ENCODE data around the gene RABGEF1.
A peak's percentile ranks its signal among the peaks of the same experiment; 100 is the strongest.
"Not testable (repeated sequence)": the region's sequence is repeated elsewhere in the genome, so short reads cannot be mapped to it uniquely, and the experiment has no call there.

Gene RABGEF1

GRCh38 chr7:66739953-66740301 is 606 bp upstream of the RABGEF1 start:
- Histone ChIP-seq H2AFZ (ENCODE audit: low read depth, low read length) (0 out of 2 replicates have a peak overlapping the region, but pooled peaks have one; percentile 87), H3K27me3 (ENCODE audit: low read depth, low read length) (no peaks in the 10 kb centered on the region), H3K4me2 (ENCODE audit: low read length) (peak overlapping the region; percentile 96), H3K79me2 (ENCODE audit: low read length) (peaks cover 36% of the 10 kb centered on the region), H3K9me3 (ENCODE audit: insufficient read depth, low read length) (no peaks in the 10 kb centered on the region), H3K27ac (ENCODE audit: low read length) (peak overlapping the region; percentile 78), H3K9ac (ENCODE audit: low read length) (peak overlapping the region; percentile 77), H4K20me1 (ENCODE audit: insufficient read depth, low read length) (no peaks in the 10 kb centered on the region), H3K36me3 (replicated peaks; ENCODE audit: low read depth, low read length) (peaks cover 11% of the 10 kb centered on the region), H3K4me3 (ENCODE audit: low read length) (peak overlapping the region; percentile 86), H3K4me1 (ENCODE audit: low read length) (peaks cover 19% of the 10 kb centered on the region)
- TF ChIP-seq EZH2phosphoT487 (IDR thresholded peaks at IDR 0.05; ENCODE audit: low read depth), result no peak
- TF ChIP-seq CTCF (IDR thresholded peaks at IDR 0.05; ENCODE audit: low read depth, low read length), result no peak

- Histone ChIP-seq H3K4me3 (ENCODE audit: low read length) (peak overlapping the region; percentile 86), H3K4me1 (ENCODE audit: low read length) (peaks cover 14% of the 10 kb centered on the region), H3K79me2 (ENCODE audit: low read length) (peaks cover 36% of the 10 kb centered on the region), H3K4me2 (ENCODE audit: low read length) (peak overlapping the region; percentile 61), H3K27ac (ENCODE audit: low read length) (peak overlapping the region; percentile 20), H2AFZ (ENCODE audit: low read depth, low read length) (peak overlapping the region; percentile 87; the same call in 1 of the 2 replicates), H3K9ac (ENCODE audit: low read length) (peak overlapping the region; percentile 77)
- H3K36me3 ChIP-seq (replicated peaks; ENCODE audit: low read depth, low read length); H3K27me3 ChIP-seq (ENCODE audit: low read depth, low read length); H4K20me1 ChIP-seq (ENCODE audit: insufficient read depth, low read length); H3K9me3 ChIP-seq (ENCODE audit: insufficient read depth, low read length): not testable (repeated sequence)
- peak; percentile 23 for TF ChIP-seq CTCF (IDR thresholded peaks at IDR 0.05; ENCODE audit: low read depth, low read length)
These were observed 612 bp downstream of the RABGEF1 start for GRCh38 chr7:66740980-66741709.

- Histone ChIP-seq H3K9ac (ENCODE audit: low read length) (peak overlapping the region; percentile 77), H3K9me3 (ENCODE audit: insufficient read depth, low read length) (no peaks in the 10 kb centered on the region), H3K27me3 (ENCODE audit: low read depth, low read length) (no peaks in the 10 kb centered on the region), H2AFZ (ENCODE audit: low read depth, low read length) (no peak overlapping the region), H3K36me3 (replicated peaks; ENCODE audit: low read depth, low read length) (peaks cover 2% of the 10 kb centered on the region), H3K27ac (ENCODE audit: low read length) (no peak overlapping the region), H3K4me1 (ENCODE audit: low read length) (peaks cover 9% of the 10 kb centered on the region), H4K20me1 (ENCODE audit: insufficient read depth, low read length) (no peaks in the 10 kb centered on the region), H3K79me2 (ENCODE audit: low read length) (peaks cover 38% of the 10 kb centered on the region), H3K4me2 (ENCODE audit: low read length) (peak overlapping the region; percentile 61), H3K4me3 (ENCODE audit: low read length) (peak overlapping the region; percentile 86)
- no peak for TF ChIP-seq EZH2phosphoT487 (IDR thresholded peaks at IDR 0.05; ENCODE audit: low read depth)
- TF ChIP-seq CTCF (IDR thresholded peaks at IDR 0.05; ENCODE audit: low read depth, low read length), result no peak
These were observed 1.1 kb downstream of the RABGEF1 start for GRCh38 chr7:66741710-66742049.

GRCh38 chr7:66742298-66742697 is 1.8 kb downstream of the RABGEF1 start:
- not testable (repeated sequence) for H3K4me3 ChIP-seq (ENCODE audit: low read length); H3K4me1 ChIP-seq (ENCODE audit: low read length); H3K36me3 ChIP-seq (replicated peaks; ENCODE audit: low read depth, low read length); H2AFZ ChIP-seq (ENCODE audit: low read depth, low read length); H3K9ac ChIP-seq (ENCODE audit: low read length); H3K27ac ChIP-seq (ENCODE audit: low read length); H4K20me1 ChIP-seq (ENCODE audit: insufficient read depth, low read length); H3K27me3 ChIP-seq (ENCODE audit: low read depth, low read length); H3K9me3 ChIP-seq (ENCODE audit: insufficient read depth, low read length); H3K4me2 ChIP-seq (ENCODE audit: low read length)
- peaks cover 44% of the 10 kb centered on the region for H3K79me2 ChIP-seq (ENCODE audit: low read length)
